Measurements from ENCODE around the gene RAPSN. TPM values are rescaled to one million over a fixed set of nuclear protein-coding genes. Genes with fewer than 3 reads are reported as not detected.

Gene RAPSN
- under 1 TPM; 0.17 to 0.50 (median 0.39) TPM for total RNA-seq
- 0.23 TPM for polyA plus RNA-seq
- long read RNA-seq, donor 1 = 0 reads
- long read RNA-seq, donor 2, partial matches to known transcripts = 0 of 1 reads
- long read RNA-seq, donor 2, other reads (novel, unspliced or antisense) = 0 of 1 reads
- long read RNA-seq, donor 3, partial matches to known transcripts = 0 of 1 reads
- long read RNA-seq, donor 3, other reads (novel, unspliced or antisense) = 0 of 1 reads
- long read RNA-seq, donor 4, partial matches to known transcripts = 0 of 1 reads
- long read RNA-seq, donor 4, other reads (novel, unspliced or antisense) = 0 of 1 reads

- peak; percentile 23 to 40 for ATAC-seq
- Histone ChIP-seq H3K4me3 (ENCODE audit: low read length) (no peak within 1 kb of the TSS), H3K27me3 (ENCODE audit: control insufficient read depth, insufficient read depth) (no peaks in the 10 kb centered on the region), H3K4me1 (ENCODE audit: control insufficient read depth, insufficient read depth, low read length) (no peaks in the 10 kb centered on the region), H3K27ac (ENCODE audit: low read length) (no peak within 1 kb of the TSS), H3K9me3 (ENCODE audit: control insufficient read depth, low read length) (no peaks in the 10 kb centered on the region)
- intact Hi-C loops (cut with DNase I) = loop anchor here in 1 of 4 donors (10.0 kb wide), 1 partner anchor 74 kb away; the partner anchor contains the start of gene SPI1
- peak in 1 of 3 donors; percentile 41 for DNase-seq
- WGBS = 80% methylated on average over 32 of the region's 32 CpGs
Measured at GRCh38 chr11:47448566-47449427, at the start of gene RAPSN. TSS of gene RAPSN (minus strand) at chr11:47449136. CDS start at chr11:47448964, 172 bp downstream.

GRCh38 chr11:47498149-47498548 is 49.2 kb upstream of the RAPSN start:
- no peaks in the 10 kb centered on the region for H3K27me3 ChIP-seq (ENCODE audit: control insufficient read depth, insufficient read depth)
- H3K4me1 ChIP-seq (ENCODE audit: control insufficient read depth, insufficient read depth, low read length) = peaks cover 2% of the 10 kb centered on the region
- WGBS = 98% methylated on average over 3 of the region's 3 CpGs
- H3K4me3 ChIP-seq (ENCODE audit: low read length) = no peak overlapping the region
- H3K9me3 ChIP-seq (ENCODE audit: control insufficient read depth, low read length) = no peaks in the 10 kb centered on the region
- intact Hi-C loops (cut with DNase I) = loop anchor here in 1 of 4 donors (10.0 kb wide), 1 partner anchor 47 kb away; no protein-coding TSS in a partner anchor
- ATAC-seq (no peak), DNase-seq (no peak)
- H3K27ac ChIP-seq (ENCODE audit: low read length) = no peak overlapping the region

GRCh38 chr11:47496808-47497207 is 47.9 kb upstream of the RAPSN start:
- no peaks in the 10 kb centered on the region for H3K27me3 ChIP-seq (ENCODE audit: control insufficient read depth, insufficient read depth)
- intact Hi-C loops (cut with DNase I) = loop anchor here in 1 of 4 donors (10.0 kb wide), 1 partner anchor 48 kb away; no protein-coding TSS in a partner anchor
- peaks cover 2% of the 10 kb centered on the region for H3K4me1 ChIP-seq (ENCODE audit: control insufficient read depth, insufficient read depth, low read length)
- ATAC-seq = no peak
- no peaks in the 10 kb centered on the region for H3K9me3 ChIP-seq (ENCODE audit: control insufficient read depth, low read length)
- no peak overlapping the region for H3K27ac ChIP-seq (ENCODE audit: low read length)
- H3K4me3 ChIP-seq (ENCODE audit: low read length) = no peak overlapping the region
- no peak for DNase-seq

GRCh38 chr11:47495856-47496217 is 46.9 kb upstream of the RAPSN start:
- 53% methylated on average over 1 of the region's 1 CpG for WGBS

GRCh38 chr11:47495011-47495855 is 46.3 kb upstream of the RAPSN start:
- H3K27me3 ChIP-seq (ENCODE audit: control insufficient read depth, insufficient read depth) = no peaks in the 10 kb centered on the region
- no peak overlapping the region for H3K27ac ChIP-seq (ENCODE audit: low read length)
- no peak overlapping the region for H3K4me3 ChIP-seq (ENCODE audit: low read length)
- H3K4me1 ChIP-seq (ENCODE audit: control insufficient read depth, insufficient read depth, low read length) = no peaks in the 10 kb centered on the region
- ATAC-seq = no peak
- no peak for DNase-seq
- 70% methylated on average over 4 of the region's 4 CpGs for WGBS
- intact Hi-C loops (cut with DNase I) = loop anchor here in 1 of 4 donors (10.0 kb wide), 1 partner anchor 50 kb away; no protein-coding TSS in a partner anchor
- no peaks in the 10 kb centered on the region for H3K9me3 ChIP-seq (ENCODE audit: control insufficient read depth, low read length)

More at GRCh38 chr11:47495856-47496217, 46.9 kb upstream of the RAPSN start:
- DNase-seq (no peak), ATAC-seq (no peak)
- Histone ChIP-seq H3K4me1 (ENCODE audit: control insufficient read depth, insufficient read depth, low read length) (no peaks in the 10 kb centered on the region), H3K27me3 (ENCODE audit: control insufficient read depth, insufficient read depth) (no peaks in the 10 kb centered on the region), H3K4me3 (ENCODE audit: low read length) (no peak overlapping the region), H3K9me3 (ENCODE audit: control insufficient read depth, low read length) (no peaks in the 10 kb centered on the region), H3K27ac (ENCODE audit: low read length) (no peak overlapping the region)
- intact Hi-C loops (cut with DNase I) = loop anchor here in 1 of 4 donors (10.0 kb wide), 1 partner anchor 49 kb away; no protein-coding TSS in a partner anchor

- no peak overlapping the region for H3K4me3 ChIP-seq (ENCODE audit: low read length)
- ATAC-seq (no peak), DNase-seq (no peak)
- no peak overlapping the region for H3K27ac ChIP-seq (ENCODE audit: low read length)
- H3K4me1 ChIP-seq (ENCODE audit: control insufficient read depth, insufficient read depth, low read length) = peaks cover 1% of the 10 kb centered on the region
- no peaks in the 10 kb centered on the region for H3K9me3 ChIP-seq (ENCODE audit: control insufficient read depth, low read length)
- WGBS = 79% methylated on average over 2 of the region's 2 CpGs
- H3K27me3 ChIP-seq (ENCODE audit: control insufficient read depth, insufficient read depth) = no peaks in the 10 kb centered on the region
- intact Hi-C loops (cut with DNase I) = no loop called here
Measured at GRCh38 chr11:47489395-47489755, 40.4 kb upstream of the RAPSN start.

GRCh38 chr11:47488674-47489394 is 39.9 kb upstream of the RAPSN start:
- Histone ChIP-seq H3K9me3 (ENCODE audit: control insufficient read depth, low read length) (no peaks in the 10 kb centered on the region), H3K27ac (ENCODE audit: low read length) (no peak overlapping the region), H3K27me3 (ENCODE audit: control insufficient read depth, insufficient read depth) (no peaks in the 10 kb centered on the region), H3K4me3 (ENCODE audit: low read length) (no peak overlapping the region), H3K4me1 (ENCODE audit: control insufficient read depth, insufficient read depth, low read length) (peaks cover 1% of the 10 kb centered on the region)
- intact Hi-C loops (cut with DNase I) = no loop called here
- DNase-seq (no peak), ATAC-seq (no peak)
- WGBS = 67% methylated on average over 6 of the region's 6 CpGs

- Histone ChIP-seq H3K4me3 (ENCODE audit: low read length) (no peak overlapping the region), H3K9me3 (ENCODE audit: control insufficient read depth, low read length) (no peaks in the 10 kb centered on the region), H3K4me1 (ENCODE audit: control insufficient read depth, insufficient read depth, low read length) (peaks cover 1% of the 10 kb centered on the region), H3K27ac (ENCODE audit: low read length) (no peak overlapping the region), H3K27me3 (ENCODE audit: control insufficient read depth, insufficient read depth) (no peaks in the 10 kb centered on the region)
- no peak for DNase-seq
- peak in 1 of 2 donors; percentile 43 for ATAC-seq
- intact Hi-C loops (cut with DNase I) = no loop called here
- 81% methylated on average over 3 of the region's 3 CpGs for WGBS
Measured at GRCh38 chr11:47488111-47488510, 39.2 kb upstream of the RAPSN start.

GRCh38 chr11:47487421-47487820 is 38.5 kb upstream of the RAPSN start:
- WGBS = 93% methylated on average over 2 of the region's 2 CpGs
- Histone ChIP-seq H3K4me1 (ENCODE audit: control insufficient read depth, insufficient read depth, low read length) (peaks cover 1% of the 10 kb centered on the region), H3K4me3 (ENCODE audit: low read length) (no peak overlapping the region), H3K27me3 (ENCODE audit: control insufficient read depth, insufficient read depth) (no peaks in the 10 kb centered on the region), H3K9me3 (ENCODE audit: control insufficient read depth, low read length) (no peaks in the 10 kb centered on the region), H3K27ac (ENCODE audit: low read length) (no peak overlapping the region)
- DNase-seq (no peak), ATAC-seq (no peak)
- intact Hi-C loops (cut with DNase I) = no loop called here

GRCh38 chr11:47485107-47485506 is 36.2 kb upstream of the RAPSN start:
- DNase-seq (no peak), ATAC-seq (no peak)
- H3K4me3 ChIP-seq (ENCODE audit: low read length) = no peak overlapping the region
- H3K9me3 ChIP-seq (ENCODE audit: control insufficient read depth, low read length) = no peaks in the 10 kb centered on the region
- intact Hi-C loops (cut with DNase I) = no loop called here
- no peaks in the 10 kb centered on the region for H3K27me3 ChIP-seq (ENCODE audit: control insufficient read depth, insufficient read depth)
- peaks cover 1% of the 10 kb centered on the region for H3K4me1 ChIP-seq (ENCODE audit: control insufficient read depth, insufficient read depth, low read length)
- no peak overlapping the region for H3K27ac ChIP-seq (ENCODE audit: low read length)
- WGBS = 93% methylated on average over 7 of the region's 7 CpGs

All from right cardiac atrium (tissue), 5 donors.